Measurements from ENCODE around the gene BEND7.

GRCh38 chr10:13573960-13574359 lies 45.1 kb upstream of the BEND7 start:
- no peak for TF ChIP-seq CTCF (IDR thresholded peaks at IDR 0.05; ENCODE audit: insufficient read depth, low read length)
- TF ChIP-seq POLR2AphosphoS5 (IDR thresholded peaks at IDR 0.05; ENCODE audit: low read depth) = no peak
- TF ChIP-seq GABPA (IDR thresholded peaks at IDR 0.05; ENCODE audit: low read depth) = no peak
